NCI-H2171 (cell line): ENCODE data around the gene EPHA7.

Source experiments
- DNase-seq: peaks from one replicate; lab custom pipeline; 2025; lab: John Stamatoyannopoulos, UW

The EPHA7 gene

GRCh38 chr6:93393554-93394074 lies 25.7 kb downstream of the EPHA7 start:
- DNase-seq = no peak

GRCh38 chr6:93392797-93393196 lies 26.6 kb downstream of the EPHA7 start:
- no peak for DNase-seq

- DNase-seq = no peak
Measured at GRCh38 chr6:93391965-93392364, 27.4 kb downstream of the EPHA7 start.

GRCh38 chr6:93389192-93389591 lies 30.2 kb downstream of the EPHA7 start:
- DNase-seq = no peak

GRCh38 chr6:93388070-93388469 lies 31.3 kb downstream of the EPHA7 start:
- DNase-seq = no peak

GRCh38 chr6:93376026-93376540 lies 43.3 kb downstream of the EPHA7 start:
- DNase-seq = no peak

- no peak for DNase-seq
Measured at GRCh38 chr6:93373445-93373844, 45.9 kb downstream of the EPHA7 start.

GRCh38 chr6:93371756-93372155 lies 47.6 kb downstream of the EPHA7 start:
- DNase-seq = no peak

GRCh38 chr6:93369586-93370134 lies 49.7 kb downstream of the EPHA7 start:
- DNase-seq = no peak

- DNase-seq = no peak
Measured at GRCh38 chr6:93366506-93366905, 52.9 kb downstream of the EPHA7 start.

- DNase-seq = no peak
Measured at GRCh38 chr6:93365445-93365844, 53.9 kb downstream of the EPHA7 start.

GRCh38 chr6:93358435-93358834 lies 60.9 kb downstream of the EPHA7 start:
- no peak for DNase-seq

- no peak for DNase-seq
Measured at GRCh38 chr6:93352604-93353003, 66.8 kb downstream of the EPHA7 start.

GRCh38 chr6:93351222-93351621 lies 68.1 kb downstream of the EPHA7 start:
- DNase-seq = no peak

- DNase-seq = no peak
Measured at GRCh38 chr6:93350774-93351173, 68.6 kb downstream of the EPHA7 start.

GRCh38 chr6:93344333-93344835 lies 75.0 kb downstream of the EPHA7 start:
- DNase-seq = no peak

- no peak for DNase-seq
Measured at GRCh38 chr6:93343476-93343875, 75.9 kb downstream of the EPHA7 start.

- peak; percentile 85 for DNase-seq
Measured at GRCh38 chr6:93341900-93342613, 77.3 kb downstream of the EPHA7 start.

- DNase-seq = no peak
Measured at GRCh38 chr6:93337772-93338394, 81.5 kb downstream of the EPHA7 start.

GRCh38 chr6:93337014-93337413 lies 82.3 kb downstream of the EPHA7 start:
- no peak for DNase-seq

- DNase-seq = no peak
Measured at GRCh38 chr6:93329301-93330000, 89.9 kb downstream of the EPHA7 start.

- DNase-seq = no peak
Measured at GRCh38 chr6:93327857-93328256, 91.5 kb downstream of the EPHA7 start.
